HG03159 (cell line): ENCODE measurements around the gene SERTAD2.

Source experiments
- ATAC-seq: cut with Tn5 transposase; IDR thresholded peaks from one replicate; pipeline ENCODE4 v1.9.1; 2021; ENCODE audit warnings: mild to moderate bottlenecking, moderate library complexity; ENCODE audit not compliant: unreplicated experiment

The SERTAD2 gene

DNA sequence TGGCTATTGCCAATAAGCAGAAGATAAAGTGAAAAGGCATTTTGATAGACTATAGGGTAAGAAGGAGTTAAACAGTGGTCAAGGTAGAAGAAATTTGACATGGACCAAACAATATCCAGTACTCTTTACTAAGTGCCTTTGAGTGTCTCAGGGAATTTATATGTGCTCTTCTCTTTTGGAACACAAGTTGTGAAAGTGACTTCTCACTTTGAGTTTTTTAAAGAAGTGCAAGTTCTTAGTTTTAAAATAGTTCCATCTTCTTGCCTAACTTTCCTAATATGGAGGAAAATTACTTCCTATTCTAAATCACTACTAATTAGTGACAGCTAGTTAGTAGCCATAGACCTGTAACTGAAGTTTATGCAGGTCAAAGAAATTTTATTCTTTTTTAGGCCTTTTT, 66.2 kb downstream of the SERTAD2 start:
- no peak for ATAC-seq

GRCh38 chr2:64586883-64587481, 66.7 kb downstream of the SERTAD2 start:
- no peak for ATAC-seq

DNA sequence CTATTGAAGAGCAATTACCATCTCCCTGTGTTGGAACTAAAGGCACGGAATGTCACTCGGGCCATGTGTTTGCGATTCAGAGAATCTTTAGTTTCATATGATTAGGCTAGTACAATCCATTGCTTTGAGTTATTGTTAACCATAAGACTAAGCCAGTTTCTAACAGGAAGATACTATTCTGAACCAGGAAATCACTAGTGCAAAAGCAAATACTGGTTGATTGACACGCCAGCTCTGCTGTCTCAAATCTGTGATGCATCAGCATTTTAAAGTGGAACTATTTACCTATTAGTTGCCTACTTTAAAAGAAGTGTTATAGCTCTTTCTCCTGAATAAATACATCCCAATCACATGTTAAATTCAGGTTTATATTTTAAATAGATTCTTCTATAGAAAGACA, 67.7 kb downstream of the SERTAD2 start:
- ATAC-seq = no peak

DNA sequence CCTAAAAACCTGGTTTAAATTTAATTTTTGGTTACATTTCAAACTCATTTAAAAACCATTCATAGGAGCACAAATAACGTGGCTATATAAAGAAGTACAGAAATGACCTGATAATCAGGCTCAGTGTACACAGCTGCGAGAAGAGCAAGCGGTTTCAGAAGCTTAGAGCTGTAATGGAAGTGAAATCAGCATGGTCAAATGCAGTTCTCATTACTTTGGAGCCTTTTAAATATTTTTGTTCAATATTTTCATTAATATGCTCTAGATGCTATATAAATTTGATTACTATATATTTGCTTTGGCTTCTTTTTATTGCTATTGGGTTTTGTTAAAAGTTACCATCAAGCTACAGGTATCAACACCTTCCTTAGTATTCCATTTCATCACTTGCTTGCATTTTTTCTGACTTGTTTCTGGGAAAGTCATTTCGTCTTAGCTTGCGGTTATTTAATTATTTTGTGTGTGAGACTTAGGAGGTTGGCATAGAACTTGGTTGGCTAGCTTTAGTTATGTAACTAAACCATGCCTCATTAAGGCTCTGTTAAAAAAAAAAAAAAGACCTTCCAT, 70.9 kb downstream of the SERTAD2 start:
- peak; percentile 79 for ATAC-seq

GRCh38 chr2:64581777-64582539, 71.8 kb downstream of the SERTAD2 start:
- peak; percentile 28 for ATAC-seq
